HG02970 (cell line): ENCODE results near the gene ATG7.

ENCODE experiments used
- ATAC-seq: cut with Tn5 transposase; IDR thresholded peaks from one replicate; pipeline ENCODE4 v1.9.1; 2021; ENCODE audit warnings: mild to moderate bottlenecking, moderate library complexity, moderate number of reproducible peaks; ENCODE audit not compliant: unreplicated experiment, low FRiP score

Gene ATG7, protein sequence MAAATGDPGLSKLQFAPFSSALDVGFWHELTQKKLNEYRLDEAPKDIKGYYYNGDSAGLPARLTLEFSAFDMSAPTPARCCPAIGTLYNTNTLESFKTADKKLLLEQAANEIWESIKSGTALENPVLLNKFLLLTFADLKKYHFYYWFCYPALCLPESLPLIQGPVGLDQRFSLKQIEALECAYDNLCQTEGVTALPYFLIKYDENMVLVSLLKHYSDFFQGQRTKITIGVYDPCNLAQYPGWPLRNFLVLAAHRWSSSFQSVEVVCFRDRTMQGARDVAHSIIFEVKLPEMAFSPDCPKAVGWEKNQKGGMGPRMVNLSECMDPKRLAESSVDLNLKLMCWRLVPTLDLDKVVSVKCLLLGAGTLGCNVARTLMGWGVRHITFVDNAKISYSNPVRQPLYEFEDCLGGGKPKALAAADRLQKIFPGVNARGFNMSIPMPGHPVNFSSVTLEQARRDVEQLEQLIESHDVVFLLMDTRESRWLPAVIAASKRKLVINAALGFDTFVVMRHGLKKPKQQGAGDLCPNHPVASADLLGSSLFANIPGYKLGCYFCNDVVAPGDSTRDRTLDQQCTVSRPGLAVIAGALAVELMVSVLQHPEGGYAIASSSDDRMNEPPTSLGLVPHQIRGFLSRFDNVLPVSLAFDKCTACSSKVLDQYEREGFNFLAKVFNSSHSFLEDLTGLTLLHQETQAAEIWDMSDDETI

DNA sequence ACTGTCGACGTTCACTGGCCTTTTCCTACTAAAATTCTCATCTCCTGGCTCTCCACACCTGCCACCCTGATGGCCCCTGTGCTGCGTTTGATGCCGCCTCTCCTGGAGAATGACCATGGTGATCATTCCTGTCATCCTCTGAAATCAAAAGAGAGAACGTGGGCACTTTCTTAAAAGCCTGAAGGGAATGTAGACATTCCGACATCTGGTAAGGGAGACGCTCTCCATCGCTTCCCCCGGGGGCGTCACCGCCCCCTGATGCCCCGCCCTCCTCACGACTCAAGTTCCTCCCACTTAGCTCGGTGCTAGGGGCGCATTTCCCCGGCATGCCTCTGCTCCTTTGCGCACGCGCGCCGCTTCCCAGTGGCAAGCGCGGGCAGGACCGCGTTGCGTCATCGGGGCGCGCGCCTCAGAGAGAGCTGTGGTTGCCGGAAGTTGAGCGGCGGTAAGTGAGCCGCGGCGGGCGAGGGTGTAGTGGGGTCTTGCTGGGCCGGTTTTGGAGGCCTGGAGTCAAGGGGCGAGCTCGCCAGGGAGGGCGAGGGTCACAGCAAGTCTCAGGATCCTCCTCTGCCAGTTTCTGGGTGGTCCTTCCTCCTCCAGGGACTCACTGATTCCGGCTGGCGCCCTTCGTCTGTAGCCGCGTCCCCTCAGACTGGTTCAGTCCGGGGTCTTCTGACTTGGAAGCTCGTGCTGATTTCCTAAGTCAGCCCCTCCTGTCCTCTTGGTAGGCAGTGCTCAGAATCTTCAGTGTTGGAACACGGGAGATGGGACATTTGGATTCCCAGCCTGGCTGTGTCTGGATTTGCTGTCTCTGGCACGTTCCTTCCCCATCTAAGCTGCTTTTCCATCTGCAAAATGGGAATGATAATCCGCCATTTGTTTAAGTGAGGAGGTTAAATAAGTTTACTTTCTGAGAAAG lies at the start of gene ATG7:
Gene ATG7 (plus strand): TSS at position 412 of the 919 bp plus-strand sequence. CDS start 26,299 bp downstream, outside the sequence.
- peak; percentile 99 for ATAC-seq

DNA sequence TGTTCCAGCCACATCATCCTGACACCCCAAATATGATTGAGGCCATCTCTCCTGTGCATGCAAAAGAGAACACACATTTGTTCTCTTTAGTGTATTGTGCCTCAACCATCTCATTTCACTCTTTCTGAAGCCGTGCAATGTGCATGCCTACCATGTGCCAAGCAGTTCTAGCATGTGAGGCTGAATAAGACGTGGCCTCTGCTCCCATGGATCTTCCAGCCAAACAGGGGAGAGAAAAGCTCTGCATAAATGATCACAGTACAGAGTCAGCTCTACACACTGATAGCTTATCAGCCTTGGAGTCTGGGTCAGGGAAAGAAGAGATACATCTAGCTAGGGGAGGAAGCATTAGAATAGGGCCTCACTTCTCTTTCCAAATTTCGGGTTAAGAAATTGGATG lies 48.2 kb upstream of the ATG7 start:
- no peak for ATAC-seq

DNA sequence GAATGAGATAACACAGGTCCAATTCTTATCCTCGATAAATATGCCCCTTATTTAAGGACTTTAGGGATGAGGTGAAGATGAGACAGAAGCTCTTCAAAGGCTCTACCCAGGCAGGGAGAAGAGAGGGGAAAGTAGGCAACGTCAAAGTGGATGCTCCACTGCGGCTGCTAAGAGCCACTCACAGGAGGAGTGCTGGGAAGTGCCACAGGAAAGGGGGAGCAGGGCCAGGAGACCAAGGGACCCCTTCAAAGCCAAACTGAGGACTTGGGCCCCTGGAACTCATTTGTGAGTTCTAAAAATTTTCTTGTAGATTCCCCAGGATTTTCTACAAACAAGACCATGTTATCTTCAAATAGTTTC lies 47.3 kb upstream of the ATG7 start:
- no peak for ATAC-seq

DNA sequence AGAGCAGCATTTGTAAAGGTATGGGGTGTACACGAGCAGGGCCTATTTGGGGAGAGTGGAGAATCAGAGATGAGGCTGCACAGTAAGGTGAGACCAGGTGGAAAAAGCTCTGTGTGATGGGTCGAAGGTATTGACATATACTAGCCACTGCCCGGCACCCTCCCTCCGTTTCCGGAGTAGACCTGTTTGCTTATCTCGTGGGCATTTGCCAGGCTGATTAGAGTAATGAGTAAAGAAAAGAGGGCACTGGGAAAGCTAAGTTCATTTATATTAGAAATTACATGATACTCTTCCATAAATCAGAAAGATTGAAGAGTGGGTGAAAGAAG lies 46.2 kb upstream of the ATG7 start:
- no peak for ATAC-seq

DNA sequence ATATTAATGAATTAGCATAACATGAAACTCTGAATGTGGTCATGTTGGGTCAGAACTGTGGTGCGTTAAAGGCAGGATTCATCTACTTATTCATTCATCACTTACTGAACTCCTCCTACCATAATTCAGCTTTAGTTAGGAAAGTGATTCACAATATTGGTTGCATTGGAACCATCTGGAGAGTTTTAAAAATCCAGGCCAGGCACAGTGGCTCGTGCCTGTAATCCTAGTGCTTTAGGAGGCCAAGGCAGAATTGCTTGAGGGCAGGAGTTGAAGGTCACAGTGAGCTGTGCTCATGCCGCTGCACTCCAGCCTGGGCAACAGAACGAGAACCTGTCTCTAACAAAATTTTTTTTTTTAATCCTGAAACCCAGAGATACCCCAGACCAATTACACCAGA lies 44.2 kb upstream of the ATG7 start:
- no peak for ATAC-seq

DNA sequence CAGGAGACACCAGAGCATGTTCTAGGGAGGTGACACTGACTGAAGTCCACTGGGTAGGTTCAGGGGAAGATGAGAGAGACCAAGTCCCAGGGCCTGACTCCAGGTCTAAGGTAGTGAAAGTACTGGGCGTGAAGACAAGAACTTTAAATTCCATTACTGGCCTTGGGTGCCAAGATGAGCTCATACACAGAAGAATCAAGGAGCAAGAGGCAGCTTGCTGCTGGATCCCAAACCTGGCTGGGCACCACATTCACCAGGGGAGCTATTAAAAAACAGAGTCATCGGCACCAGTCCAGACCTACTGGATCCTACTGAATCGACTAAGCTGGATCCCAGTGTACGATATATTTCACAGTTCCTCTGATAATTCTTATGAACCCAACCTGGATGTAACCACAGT lies 42.1 kb upstream of the ATG7 start:
- ATAC-seq: no peak

DNA sequence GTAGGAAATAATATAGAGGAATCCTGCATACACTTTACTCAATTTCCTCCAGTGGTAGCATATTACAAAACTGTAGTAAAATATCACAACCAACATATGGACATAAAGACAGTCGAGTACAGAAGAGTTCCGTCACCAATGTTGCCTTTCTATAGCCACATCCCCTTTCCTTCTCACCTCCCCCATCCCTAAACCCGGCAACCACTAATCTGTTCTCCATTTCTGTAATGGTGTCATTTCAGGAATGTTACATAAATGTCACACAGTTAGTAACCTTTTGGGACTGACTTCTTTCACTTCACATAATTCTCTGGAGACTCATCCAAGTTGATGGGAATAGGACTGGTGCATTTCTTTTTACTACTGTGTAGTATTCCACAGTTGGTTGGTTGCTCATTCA lies 41.4 kb upstream of the ATG7 start:
- no peak for ATAC-seq

DNA sequence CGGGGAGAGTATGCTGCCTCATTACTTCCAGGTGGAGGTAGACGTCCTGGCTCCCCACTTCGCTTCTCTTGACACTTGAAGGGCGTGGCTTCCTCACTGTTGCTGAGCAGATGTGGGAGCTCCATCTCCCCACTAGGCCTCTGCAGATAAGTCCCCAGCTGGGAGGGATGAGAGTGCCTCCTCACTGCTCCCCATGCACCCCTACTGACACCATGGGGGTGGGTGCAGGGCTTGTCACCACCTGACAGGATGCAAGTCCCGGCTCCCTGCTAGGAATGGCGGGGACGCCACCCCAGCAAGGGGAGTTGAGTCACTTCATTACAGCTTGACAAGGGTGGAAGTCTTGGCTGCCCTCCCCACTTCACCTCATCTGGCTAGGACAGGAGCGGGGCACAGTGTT lies 36.8 kb upstream of the ATG7 start:
- ATAC-seq: no peak

DNA sequence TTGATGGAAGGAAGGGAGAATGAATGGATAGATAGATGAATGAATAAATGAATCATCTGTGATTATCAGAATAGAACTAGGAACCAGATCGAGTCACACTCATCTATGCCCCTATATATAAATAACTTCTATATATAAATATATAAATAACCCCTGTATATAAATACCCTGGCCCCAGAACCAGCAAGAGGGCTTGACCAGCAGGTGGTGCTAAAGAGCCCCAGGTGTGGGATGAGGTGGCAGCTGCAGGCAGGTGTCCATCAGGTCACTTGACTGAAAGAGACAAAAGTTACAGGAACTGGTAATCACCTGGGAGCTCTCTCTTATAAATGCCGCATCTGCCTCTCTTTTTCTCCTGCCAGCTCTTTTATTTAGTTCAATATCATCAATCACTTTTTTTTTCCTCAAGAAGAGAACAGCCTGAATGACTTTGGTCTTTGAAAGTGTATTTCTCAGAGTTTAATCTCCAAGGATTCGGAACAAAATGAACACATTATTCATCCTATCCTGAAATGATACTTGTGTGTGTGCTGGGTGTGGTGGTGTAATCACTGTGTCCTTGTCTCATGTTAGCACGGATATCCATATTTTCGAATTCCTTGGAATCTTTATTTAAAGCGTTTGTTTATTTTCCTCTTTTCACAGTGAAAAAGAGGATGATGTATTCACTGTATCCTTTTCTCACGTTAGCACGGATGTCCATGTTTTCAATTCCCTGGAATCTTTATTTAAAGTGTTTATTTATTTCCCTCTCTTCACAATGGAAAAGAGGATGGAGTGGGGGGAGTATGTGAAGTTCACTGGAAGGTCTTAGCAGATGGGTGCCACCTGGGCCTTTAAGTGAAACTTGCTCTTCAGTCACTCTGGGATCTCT lies 35.4 kb upstream of the ATG7 start:
- no peak for ATAC-seq

DNA sequence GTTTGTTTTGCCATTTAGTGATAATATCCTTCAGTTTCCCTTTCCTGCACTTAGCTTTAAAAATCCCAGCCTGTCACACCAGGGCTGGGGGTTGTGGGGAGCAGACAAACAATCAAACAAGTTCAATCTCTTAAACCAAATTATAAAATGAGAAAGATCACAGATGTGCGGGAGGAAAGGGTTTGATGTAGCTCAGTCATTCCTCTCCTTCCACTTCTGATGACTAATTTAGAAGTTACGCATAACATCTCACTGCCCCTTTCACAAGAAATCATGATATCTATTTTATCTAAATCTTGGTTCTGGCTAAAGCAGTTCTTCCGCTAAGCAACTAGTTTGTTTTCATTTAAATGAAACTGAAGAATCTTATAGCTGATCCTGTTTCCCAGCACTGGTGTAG lies 34.1 kb upstream of the ATG7 start:
- ATAC-seq: no peak

DNA sequence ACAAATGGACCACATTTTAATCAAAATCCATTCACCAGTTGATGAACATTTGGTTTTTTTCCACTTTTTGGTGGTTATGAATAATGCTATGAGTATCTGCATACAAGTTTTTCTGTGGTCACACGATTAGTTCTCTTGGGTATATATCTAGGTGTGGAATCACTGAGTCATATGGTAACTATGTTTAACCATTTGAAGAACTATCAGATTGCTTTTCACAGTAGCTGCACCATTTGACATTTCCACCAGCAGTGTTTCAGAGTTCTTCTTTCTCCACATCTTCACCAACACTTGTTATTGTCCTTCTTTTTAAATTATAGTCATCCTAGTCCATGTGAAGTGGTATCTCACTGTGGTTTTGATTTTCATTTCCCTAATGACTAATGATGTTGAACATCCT lies 33.3 kb upstream of the ATG7 start:
- no peak for ATAC-seq

DNA sequence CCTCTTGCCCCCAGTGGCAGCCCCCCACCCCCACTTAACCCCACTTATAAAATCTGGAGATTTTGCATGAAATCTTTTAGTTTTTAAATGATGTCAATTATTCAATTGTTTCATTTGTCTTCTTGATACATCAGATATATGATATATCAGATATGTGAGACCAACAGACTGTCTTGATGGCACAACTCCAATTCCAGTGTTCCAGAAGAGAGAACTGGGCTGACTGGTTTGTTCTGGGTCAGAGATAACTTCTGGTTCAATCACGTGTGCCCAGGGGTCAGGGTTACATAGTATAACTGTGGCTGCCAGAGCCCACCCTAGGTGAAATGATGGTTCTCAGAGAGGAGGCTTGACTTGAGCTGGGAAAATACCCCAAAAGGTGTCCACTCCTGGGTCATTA lies 32.4 kb upstream of the ATG7 start:
- no peak for ATAC-seq

DNA sequence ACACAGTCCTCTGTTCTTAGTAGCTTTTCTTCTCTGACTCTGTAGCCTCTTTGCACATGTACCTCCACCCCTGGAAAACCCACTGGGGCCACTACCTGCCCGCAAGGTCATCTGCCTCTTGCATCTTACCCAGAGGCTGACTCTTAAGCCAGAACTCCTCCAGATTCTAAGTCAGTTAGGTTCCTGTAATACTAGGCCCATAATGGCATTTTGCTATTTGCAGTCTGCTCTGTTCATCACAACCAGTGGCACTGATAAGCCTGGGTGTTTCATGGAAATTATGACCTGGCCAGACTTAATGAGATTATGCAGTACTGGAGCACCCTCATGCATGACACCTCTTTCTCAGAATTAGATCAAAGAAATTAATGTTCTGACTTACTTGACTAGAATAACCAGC lies 31.7 kb upstream of the ATG7 start:
- no peak for ATAC-seq

DNA sequence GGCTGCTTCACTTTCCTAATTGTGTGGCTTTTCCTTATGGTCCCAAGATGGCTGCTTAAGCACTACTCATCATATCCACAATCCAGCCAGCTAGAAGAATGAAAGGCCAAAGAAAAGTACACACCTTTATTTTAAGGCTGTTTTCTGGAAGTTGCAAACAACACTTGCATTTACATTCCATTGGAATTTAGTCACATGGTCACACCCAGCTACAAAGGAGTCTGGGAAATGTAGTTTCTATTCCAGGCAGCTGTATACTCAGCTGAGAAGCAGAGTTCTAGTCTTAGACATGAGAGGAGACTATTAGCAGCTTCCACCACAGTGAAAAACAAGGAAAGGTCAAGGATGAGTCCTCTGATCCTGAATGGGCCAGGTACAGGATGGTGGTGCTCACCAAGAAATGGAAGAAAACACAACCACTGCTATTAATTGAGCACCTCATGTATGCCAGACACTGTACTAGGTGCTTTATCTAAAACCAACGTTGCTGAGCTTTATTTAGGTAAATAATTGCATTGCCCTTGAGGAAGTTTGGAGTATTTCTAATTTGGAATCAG lies 28.0 kb upstream of the ATG7 start:
- no peak for ATAC-seq

DNA sequence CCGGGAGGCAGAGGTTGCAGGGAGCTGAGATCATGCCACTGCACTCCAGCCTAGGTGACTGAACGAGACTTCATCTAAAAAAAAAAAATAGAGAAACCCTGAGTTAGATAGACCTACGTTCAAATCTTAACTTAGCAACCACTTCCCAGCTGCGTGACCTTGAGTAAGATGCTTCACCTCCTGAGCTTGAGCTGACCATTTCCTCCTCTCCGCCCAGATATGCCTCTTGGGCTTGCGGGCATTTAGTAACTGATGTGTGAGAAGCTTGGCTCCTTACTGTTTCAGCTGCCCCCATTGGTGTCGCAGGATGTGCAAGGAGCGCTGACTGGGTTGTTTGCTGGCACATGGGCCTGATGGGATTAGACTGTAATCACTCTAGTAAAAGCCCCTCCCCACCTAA lies 26.9 kb upstream of the ATG7 start:
- no peak for ATAC-seq

DNA sequence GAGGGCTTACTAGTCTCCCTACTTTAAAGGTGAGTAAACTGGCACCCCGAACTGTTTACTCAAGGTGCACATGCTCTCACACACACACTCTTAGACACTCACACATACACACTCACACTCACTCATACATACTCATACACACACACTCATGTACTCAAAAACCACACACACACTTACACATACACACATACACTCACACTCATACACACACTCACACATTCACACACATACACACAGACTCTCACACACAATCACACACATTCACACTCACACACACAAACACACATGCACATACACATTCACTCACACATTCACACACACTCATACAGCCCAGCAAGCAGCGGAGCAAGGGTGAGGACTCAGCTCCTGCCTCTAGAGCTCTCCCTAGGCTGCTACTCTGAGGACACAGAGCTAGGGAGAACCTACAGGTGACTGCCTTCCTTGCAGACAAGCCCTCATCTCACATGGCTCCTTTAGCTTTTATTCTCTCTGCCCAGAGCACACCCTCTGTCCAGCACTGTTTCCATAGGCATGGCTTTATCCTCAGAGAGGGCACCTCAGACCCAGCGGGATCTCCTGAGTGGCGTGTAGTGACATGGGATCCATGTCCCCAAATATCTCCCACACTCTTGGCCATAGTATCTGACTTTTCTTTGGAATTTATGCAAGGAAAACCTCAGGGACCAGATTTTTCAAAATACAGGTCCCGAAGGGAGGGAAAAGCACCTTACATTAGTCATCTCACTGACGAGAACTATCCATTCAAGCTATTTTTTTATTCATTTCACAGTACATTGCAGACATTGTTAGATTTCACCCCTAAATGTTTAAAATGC lies 26.2 kb upstream of the ATG7 start:
- ATAC-seq: no peak

DNA sequence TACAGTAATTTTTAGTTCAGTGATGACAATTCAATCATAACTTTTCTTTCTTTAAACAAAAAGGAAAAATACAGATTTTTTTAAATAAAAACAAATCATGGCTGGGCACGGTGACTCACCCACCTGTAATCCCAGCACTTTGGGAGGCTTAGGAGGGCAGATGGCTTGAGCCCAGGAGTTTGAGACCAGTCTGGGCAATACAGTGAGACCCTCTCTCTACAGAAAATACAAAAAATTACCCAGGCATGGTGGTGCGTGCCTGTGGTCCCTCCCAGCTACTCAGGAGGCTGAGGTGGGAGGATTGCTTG lies 25.6 kb upstream of the ATG7 start:
- ATAC-seq: no peak

DNA sequence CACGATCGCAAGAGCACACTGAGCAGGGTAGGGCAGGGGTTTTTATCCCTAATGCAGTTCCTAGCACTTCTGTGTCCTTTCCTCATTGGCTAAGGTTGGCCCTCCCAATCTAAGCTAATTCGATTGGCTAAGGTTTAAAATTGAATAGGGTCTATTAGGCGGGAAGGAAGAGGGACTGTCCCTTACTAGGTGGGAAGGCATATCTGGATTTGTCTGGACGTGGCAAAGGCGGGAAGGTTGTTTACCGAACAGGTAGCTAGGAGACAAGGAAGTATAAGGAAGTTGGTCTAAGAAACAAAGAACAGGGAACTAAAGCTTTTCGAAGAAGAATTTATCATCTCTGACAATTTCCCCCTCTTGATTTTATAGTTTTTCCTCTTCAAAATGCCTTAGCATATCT lies 24.8 kb upstream of the ATG7 start:
- no peak for ATAC-seq

DNA sequence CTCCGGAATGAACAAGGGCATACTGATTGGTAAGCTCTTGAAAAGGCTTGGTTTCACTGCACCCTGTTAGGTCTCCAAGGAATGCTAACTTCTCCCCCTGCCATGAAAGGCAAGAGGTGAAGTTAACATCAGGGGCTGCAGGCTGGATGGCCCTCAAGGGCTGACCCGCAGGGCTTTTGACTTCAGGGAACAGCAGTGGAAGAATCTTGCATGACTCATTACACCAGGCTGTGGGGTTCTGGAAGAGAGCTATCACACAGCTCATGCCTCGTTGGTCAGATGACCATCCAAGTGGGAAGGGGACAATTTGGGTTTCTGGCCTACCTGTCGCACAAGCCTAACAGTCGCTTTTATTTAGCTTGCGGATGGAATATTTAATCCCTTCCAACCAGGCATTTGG lies 23.6 kb upstream of the ATG7 start:
- no peak for ATAC-seq
